Liver (tissue), 9 donors: ENCODE data around the gene NFIB. TPM values are rescaled to one million over a fixed set of nuclear protein-coding genes. Genes with fewer than 3 reads are reported as not detected.

Experiments
- DNase-seq: peaks from one replicate; pipeline ENCODE4 v3.0.0-alpha.2; 2017; ENCODE audit warnings: low spot score
- H3K27ac ChIP-seq, 2 donors: one replicate each; pipeline ENCODE4 v1.7.0; 2013; ENCODE audit warnings: inconsistent platforms in 2 of 2, low read length in 2 of 2, control low read depth in 1 of 2, low read depth in 1 of 2, mild to moderate bottlenecking in 1 of 2
- H3K27me3 ChIP-seq, 4 donors: one replicate each; pipeline versions ENCODE4 v1.6.1 to v1.7.0; 2013; ENCODE audit warnings: low read length in 3 of 4, inconsistent platforms in 1 of 4, mild to moderate bottlenecking in 1 of 4, moderate library complexity in 1 of 4; ENCODE audit not compliant: control insufficient read depth in 4 of 4, insufficient read depth in 4 of 4
- H3K36me3 ChIP-seq, 4 donors: one replicate each; pipeline versions ENCODE4 v1.6.1 to v1.7.0; 2013; ENCODE audit warnings: low read length in 3 of 4, mild to moderate bottlenecking in 3 of 4, low read depth in 1 of 4, moderate library complexity in 1 of 4; ENCODE audit not compliant: control insufficient read depth in 4 of 4, insufficient read depth in 3 of 4
- H3K4me1 ChIP-seq, 4 donors: one replicate each; pipeline versions ENCODE4 v1.6.1 to v1.7.0; 2013; ENCODE audit warnings: low read length in 3 of 4, mild to moderate bottlenecking in 3 of 4, moderate library complexity in 1 of 4; ENCODE audit not compliant: control insufficient read depth in 4 of 4, insufficient read depth in 4 of 4
- H3K4me3 ChIP-seq, 3 donors: one replicate each; pipeline versions ENCODE4 v1.6.1 to v1.7.0; 2013; ENCODE audit warnings: low read length in 3 of 3, control low read depth in 1 of 3, low read depth in 1 of 3, mild to moderate bottlenecking in 1 of 3
- H3K9ac ChIP-seq, 2 donors: one replicate each; pipeline ENCODE4 v1.7.0; 2013; ENCODE audit warnings: low read length in 2 of 2, mild to moderate bottlenecking in 2 of 2, moderate library complexity in 2 of 2, control low read depth in 1 of 2, low read depth in 1 of 2
- H3K9me3 ChIP-seq, 4 donors: one replicate each; pipeline versions ENCODE4 v1.6.1 to v1.7.0; 2013; ENCODE audit warnings: low read length in 3 of 4; ENCODE audit not compliant: control insufficient read depth in 4 of 4
- ATF3 ChIP-seq: IDR thresholded peaks from 2 replicates; pipeline ENCODE4 v1.6.1; 2016; ENCODE audit warnings: antibody characterized with exemption
- EGR1 ChIP-seq, 2 donors: IDR thresholded peaks; 2 replicates each; pipeline ENCODE4 v1.6.1; 2016 to 2018; ENCODE audit warnings: antibody characterized with exemption in 2 of 2, low read depth in 2 of 2
- FOXA2 ChIP-seq: IDR thresholded peaks from 2 replicates; pipeline ENCODE4 v1.6.1; 2016; ENCODE audit warnings: antibody characterized with exemption
- GABPA ChIP-seq, 2 donors: IDR thresholded peaks in 1 of 2; conservative IDR thresholded peaks in 1 of 2; 2 replicates each; pipeline ENCODE4 v1.6.1; 2016; ENCODE audit warnings: antibody characterized with exemption in 2 of 2, mild to moderate bottlenecking in 1 of 2, moderate library complexity in 1 of 2
- HNF4A ChIP-seq, 2 donors: conservative IDR thresholded peaks; 2 replicates each; pipeline ENCODE4 v1.6.1; 2016; ENCODE audit warnings: antibody characterized with exemption in 2 of 2, mild to moderate bottlenecking in 2 of 2
- HNF4G ChIP-seq: IDR thresholded peaks from 2 replicates; pipeline ENCODE4 v1.6.1; 2016; ENCODE audit warnings: antibody characterized with exemption
- NR2F2 ChIP-seq: IDR thresholded peaks from 2 replicates; pipeline ENCODE4 v1.6.1; 2016; ENCODE audit warnings: antibody characterized with exemption
- RAD21 ChIP-seq, 2 donors: IDR thresholded peaks; 2 replicates each; pipeline ENCODE4 v1.6.1; 2016; ENCODE audit warnings: antibody characterized with exemption in 2 of 2, mild to moderate bottlenecking in 2 of 2
- REST ChIP-seq: IDR thresholded peaks from 2 replicates; pipeline ENCODE4 v1.6.1; 2016; ENCODE audit warnings: antibody characterized with exemption, mild to moderate bottlenecking
- RXRA ChIP-seq, 2 donors: IDR thresholded peaks; 2 replicates each; pipeline ENCODE4 v1.6.1; 2017 to 2018; ENCODE audit warnings: antibody characterized with exemption in 2 of 2, mild to moderate bottlenecking in 1 of 2
- SP1 ChIP-seq: IDR thresholded peaks from 2 replicates; pipeline ENCODE4 v1.6.1; 2018; ENCODE audit warnings: antibody characterized with exemption, mild to moderate bottlenecking
- TAF1 ChIP-seq: conservative IDR thresholded peaks from 2 replicates; pipeline ENCODE4 v1.6.1; 2016; ENCODE audit warnings: antibody characterized with exemption, mild to moderate bottlenecking
- YY1 ChIP-seq: IDR thresholded peaks from 2 replicates; pipeline ENCODE4 v1.6.1; 2016; ENCODE audit warnings: antibody characterized with exemption, mild to moderate bottlenecking
- WGBS: extraction: QIAGEN DNeasy Blood & Tissue Kit; methylation state at CpG from one replicate; pipeline ENCODE4 v1.1.7; 2013; 5-methylcytosine and 5-hydroxymethylcytosine counted together
- polyA plus RNA-seq, 2 donors: library from polyadenylated mRNA; stranded (reverse) in 1 of 2; unstranded in 1 of 2; fragments of 200-250 nt in 1 of 2; fragments of >200 nt in 1 of 2; fragmentation: Nextera tagmentation in 1 of 2; extraction: Ambion mirVana in 1 of 2; gene quantifications; one replicate each; pipeline versions ENCODE4 v1.2.1 to v1.2.3, GENCODE V29; 2013 to 2015
- total RNA-seq, 2 donors: library from RNA; depleted of rRNA; stranded (reverse); fragments of >200 nt; gene quantifications; one replicate each; pipeline ENCODE4 v1.2.3, GENCODE V29; 2014
- TF ChIP-seq, protein P1 (sequence below): IDR thresholded peaks from 2 replicates; pipeline ENCODE4 v1.6.1; 2016; ENCODE audit warnings: antibody characterized with exemption
- donor health status: healthy.
- donor health status: healthy.
- donor health status: healthy.
- donor health status: healthy.
- donor health status: healthy.

Gene NFIB
- total and polyA plus RNA-seq, 4 donors: 3.2 to 23.2 (median 8.0) TPM

DNA sequence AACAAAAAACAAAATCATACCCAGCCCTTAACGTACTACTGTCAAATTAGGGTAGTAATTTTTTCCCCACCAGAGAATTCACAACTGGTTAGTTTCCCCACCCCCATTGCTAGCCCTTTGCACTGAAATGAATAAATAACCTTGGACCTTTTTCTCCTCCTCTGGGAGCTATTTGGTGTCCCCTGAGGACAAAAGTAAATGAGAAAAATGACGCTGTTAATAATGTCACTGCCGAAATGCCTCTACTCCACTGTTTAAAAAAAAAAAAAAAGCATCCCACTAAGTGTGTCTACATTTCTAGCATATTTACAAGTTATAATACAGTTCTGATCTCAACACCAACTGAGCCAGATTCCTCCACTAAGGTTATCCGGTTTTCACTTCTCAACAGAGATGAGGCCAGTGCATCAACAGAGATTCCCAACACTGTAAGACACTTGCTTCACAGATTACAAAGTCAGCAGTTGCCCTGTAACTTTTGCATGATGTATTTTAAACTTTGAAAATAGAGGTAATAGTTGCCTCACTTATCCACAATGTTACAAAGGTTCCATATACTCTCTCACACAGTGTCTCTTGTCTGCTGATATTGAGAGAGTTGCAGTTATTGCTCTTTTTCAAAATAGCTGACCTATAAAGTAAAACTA lies 5.1 kb upstream of the NFIB start:
- 36% methylated on average over 4 of the region's 4 CpGs for WGBS
- DNase-seq: no peak
- Histone ChIP-seq H3K27me3 (no peaks in the 10 kb centered on the region), H3K4me3 (no peak overlapping the region), H3K27ac (peak overlapping the region; percentile 15 to 69), H3K4me1 (peaks cover 5 to 65% (median 49%) of the 10 kb centered on the region in 4 donors), H3K36me3 (no peaks in the 10 kb centered on the region), H3K9ac (peak overlapping the region in 1 of 2 donors; percentile 2), H3K9me3 (no peaks in the 10 kb centered on the region)
- peak in 1 of 2 donors; percentile 52 for TF ChIP-seq RXRA (IDR thresholded peaks at IDR 0.05)
- no peak for TF ChIP-seq EGR1 (IDR thresholded peaks at IDR 0.05; ENCODE audit: low read depth in 2 of 2)
- peak; percentile 24 for TF ChIP-seq SP1
- peak; percentile 8 for TF ChIP-seq HNF4G
- TF ChIP-seq RAD21 (IDR thresholded peaks at IDR 0.05): peak in 1 of 2 donors; percentile 11
- TF ChIP-seq NR2F2: no peak
- peak; percentile 46 to 56 for TF ChIP-seq HNF4A (conservative IDR thresholded peaks at IDR 0.05)

GRCh38 chr9:14318361-14318760 lies 4.4 kb upstream of the NFIB start:
- WGBS: 32% methylated on average over 2 of the region's 2 CpGs
- TF ChIP-seq YY1: no peak
- TF ChIP-seq FOXA2: no peak
- TF ChIP-seq EGR1 (IDR thresholded peaks at IDR 0.05; ENCODE audit: low read depth in 2 of 2): no peak
- TF ChIP-seq REST: no peak
- TF ChIP-seq HNF4G: no peak
- Histone ChIP-seq H3K36me3 (no peaks in the 10 kb centered on the region), H3K9ac (no peak overlapping the region), H3K4me3 (no peak overlapping the region), H3K27ac (peak overlapping the region; percentile 64 to 69), H3K27me3 (no peaks in the 10 kb centered on the region), H3K9me3 (no peaks in the 10 kb centered on the region), H3K4me1 (peaks cover 5 to 65% (median 49%) of the 10 kb centered on the region in 4 donors)
- no peak for DNase-seq

GRCh38 chr9:14317667-14318320 lies 3.9 kb upstream of the NFIB start:
- Histone ChIP-seq H3K4me1 (peaks cover 5 to 65% (median 47%) of the 10 kb centered on the region in 4 donors), H3K36me3 (no peaks in the 10 kb centered on the region), H3K27ac (peak overlapping the region; percentile 64 to 69), H3K4me3 (no peak overlapping the region), H3K9ac (peak overlapping the region in 1 of 2 donors; percentile 41), H3K27me3 (no peaks in the 10 kb centered on the region), H3K9me3 (no peaks in the 10 kb centered on the region)
- WGBS: 70% methylated on average over 4 of the region's 4 CpGs
- DNase-seq: no peak
- no peak for TF ChIP-seq RAD21 (IDR thresholded peaks at IDR 0.05)
- TF ChIP-seq REST: no peak
- no peak for TF ChIP-seq FOXA2
- TF ChIP-seq YY1: no peak
- TF ChIP-seq SP1: no peak
- TF ChIP-seq, protein P1, sequence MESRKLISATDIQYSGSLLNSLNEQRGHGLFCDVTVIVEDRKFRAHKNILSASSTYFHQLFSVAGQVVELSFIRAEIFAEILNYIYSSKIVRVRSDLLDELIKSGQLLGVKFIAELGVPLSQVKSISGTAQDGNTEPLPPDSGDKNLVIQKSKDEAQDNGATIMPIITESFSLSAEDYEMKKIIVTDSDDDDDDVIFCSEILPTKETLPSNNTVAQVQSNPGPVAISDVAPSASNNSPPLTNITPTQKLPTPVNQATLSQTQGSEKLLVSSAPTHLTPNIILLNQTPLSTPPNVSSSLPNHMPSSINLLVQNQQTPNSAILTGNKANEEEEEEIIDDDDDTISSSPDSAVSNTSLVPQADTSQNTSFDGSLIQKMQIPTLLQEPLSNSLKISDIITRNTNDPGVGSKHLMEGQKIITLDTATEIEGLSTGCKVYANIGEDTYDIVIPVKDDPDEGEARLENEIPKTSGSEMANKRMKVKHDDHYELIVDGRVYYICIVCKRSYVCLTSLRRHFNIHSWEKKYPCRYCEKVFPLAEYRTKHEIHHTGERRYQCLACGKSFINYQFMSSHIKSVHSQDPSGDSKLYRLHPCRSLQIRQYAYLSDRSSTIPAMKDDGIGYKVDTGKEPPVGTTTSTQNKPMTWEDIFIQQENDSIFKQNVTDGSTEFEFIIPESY: no peak
- no peak for TF ChIP-seq TAF1
- TF ChIP-seq GABPA (IDR thresholded peaks at IDR 0.05 in 1 of 2, conservative IDR thresholded peaks at IDR 0.05 in 1 of 2): no peak
- TF ChIP-seq ATF3: no peak
- TF ChIP-seq RXRA (IDR thresholded peaks at IDR 0.05): no peak
- no peak for TF ChIP-seq EGR1 (IDR thresholded peaks at IDR 0.05; ENCODE audit: low read depth in 2 of 2)
- no peak for TF ChIP-seq HNF4A (conservative IDR thresholded peaks at IDR 0.05)
